NT2/D1 (cell line): ENCODE measurements around the gene HDAC2.
"Not testable (repeated sequence)": the region's sequence is repeated elsewhere in the genome, so short reads cannot be mapped to it uniquely, and the experiment has no call there.

Experiments
- DNase-seq: peaks from one replicate; pipeline ENCODE4 v3.0.0-alpha.2; 2011; ENCODE audit warnings: low read depth, low spot score
- H3K27me3 ChIP-seq: 2 replicates; pipeline ENCODE4 v1.6.0; 2011; ENCODE audit warnings: mild to moderate bottlenecking; ENCODE audit not compliant: insufficient read length, insufficient read depth
- H3K36me3 ChIP-seq: 2 replicates; pipeline ENCODE4 v1.6.1; 2011; ENCODE audit warnings: mild to moderate bottlenecking, low read length, mixed read lengths; ENCODE audit not compliant: insufficient read depth, insufficient read length
- H3K4me1 ChIP-seq: 2 replicates; pipeline ENCODE4 v1.5.1; 2011; ENCODE audit not compliant: insufficient read depth, insufficient read length
- H3K4me3 ChIP-seq: 2 replicates; pipeline ENCODE4 v1.5.1; 2011; ENCODE audit warnings: low read depth; ENCODE audit not compliant: insufficient read length
- H3K9ac ChIP-seq: 2 replicates; pipeline ENCODE4 v1.6.0; 2011; ENCODE audit warnings: low read depth; ENCODE audit not compliant: insufficient read length
- H3K9me3 ChIP-seq: 2 replicates; pipeline ENCODE4 v1.5.1; 2011; ENCODE audit warnings: mild to moderate bottlenecking, low read length; ENCODE audit not compliant: insufficient read depth
- SUZ12 ChIP-seq: IDR thresholded peaks from 2 replicates; pipeline ENCODE4 v1.6.1; 2011; ENCODE audit not compliant: insufficient read length, insufficient read depth; ENCODE audit errors: extremely low read depth
- YY1 ChIP-seq: IDR thresholded peaks from 2 replicates; pipeline ENCODE4 v1.6.1; 2011; ENCODE audit not compliant: insufficient read length, insufficient read depth
- ZNF274 ChIP-seq: IDR thresholded peaks from 2 replicates; pipeline ENCODE4 v1.6.1; 2011; ENCODE audit warnings: mild to moderate bottlenecking, low read depth, low read length

Gene HDAC2

GRCh38 chr6:113989675-113990074, 18.7 kb upstream of the HDAC2 start:
- H3K4me3 ChIP-seq = no peak overlapping the region
- no peak overlapping the region for H3K9ac ChIP-seq
- no peak for DNase-seq
- no peak for TF ChIP-seq ZNF274
- TF ChIP-seq SUZ12 = no peak
- no peak for TF ChIP-seq YY1
- no peaks in the 10 kb centered on the region for H3K36me3 ChIP-seq
- no peaks in the 10 kb centered on the region for H3K9me3 ChIP-seq
- H3K4me1 ChIP-seq = no peaks in the 10 kb centered on the region
- no peaks in the 10 kb centered on the region for H3K27me3 ChIP-seq

GRCh38 chr6:113982675-113983074, 11.7 kb upstream of the HDAC2 start:
- H3K4me1 ChIP-seq, H3K36me3 ChIP-seq, H3K9me3 ChIP-seq, DNase-seq, H3K9ac ChIP-seq, H3K27me3 ChIP-seq, H3K4me3 ChIP-seq: not testable (repeated sequence)

GRCh38 chr6:113982055-113982550, 11.2 kb upstream of the HDAC2 start:
- Histone ChIP-seq H3K36me3 (no peaks in the 10 kb centered on the region), H3K9me3 (no peaks in the 10 kb centered on the region), H3K4me1 (no peaks in the 10 kb centered on the region), H3K4me3 (no peak overlapping the region), H3K27me3 (no peaks in the 10 kb centered on the region), H3K9ac (no peak overlapping the region)
- no peak for DNase-seq
- TF ChIP-seq SUZ12 = no peak

- Histone ChIP-seq H3K4me1 (no peaks in the 10 kb centered on the region), H3K4me3 (no peak overlapping the region), H3K36me3 (no peaks in the 10 kb centered on the region), H3K9me3 (no peaks in the 10 kb centered on the region), H3K9ac (no peak overlapping the region), H3K27me3 (no peaks in the 10 kb centered on the region)
- TF ChIP-seq SUZ12 (no peak), ZNF274 (no peak), YY1 (no peak)
- DNase-seq = no peak
Observed at GRCh38 chr6:113980937-113981554, 10.1 kb upstream of the HDAC2 start.

- no peak overlapping the region for H3K4me3 ChIP-seq
- no peaks in the 10 kb centered on the region for H3K27me3 ChIP-seq
- H3K9me3 ChIP-seq = no peaks in the 10 kb centered on the region
- TF ChIP-seq SUZ12 = no peak
- no peak for TF ChIP-seq YY1
- no peak for TF ChIP-seq ZNF274
- no peaks in the 10 kb centered on the region for H3K4me1 ChIP-seq
- H3K36me3 ChIP-seq = no peaks in the 10 kb centered on the region
- DNase-seq = no peak
- no peak overlapping the region for H3K9ac ChIP-seq
Observed at GRCh38 chr6:113979937-113980336, 9.0 kb upstream of the HDAC2 start.

GRCh38 chr6:113978084-113978675, 7.2 kb upstream of the HDAC2 start:
- no peak for DNase-seq
- no peak overlapping the region for H3K4me3 ChIP-seq
- H3K4me1 ChIP-seq = no peaks in the 10 kb centered on the region
- H3K36me3 ChIP-seq = no peaks in the 10 kb centered on the region
- TF ChIP-seq ZNF274 = no peak
- TF ChIP-seq YY1 = no peak
- TF ChIP-seq SUZ12 = no peak
- H3K9ac ChIP-seq = no peak overlapping the region
- no peaks in the 10 kb centered on the region for H3K9me3 ChIP-seq
- no peaks in the 10 kb centered on the region for H3K27me3 ChIP-seq

- H3K36me3 ChIP-seq = no peaks in the 10 kb centered on the region
- H3K4me1 ChIP-seq = no peaks in the 10 kb centered on the region
- no peak overlapping the region for H3K9ac ChIP-seq
- H3K27me3 ChIP-seq = peaks cover 2% of the 10 kb centered on the region
- DNase-seq = no peak
- H3K9me3 ChIP-seq = peaks cover 7% of the 10 kb centered on the region; the same call in 1 of the 2 replicates
- no peak for TF ChIP-seq YY1
- H3K4me3 ChIP-seq = no peak overlapping the region
Observed at GRCh38 chr6:113976806-113977205, 5.9 kb upstream of the HDAC2 start.

GRCh38 chr6:113971741-113972140, 793 bp upstream of the HDAC2 start:
- H3K9me3 ChIP-seq = peaks cover 11% of the 10 kb centered on the region; the same call in 1 of the 2 replicates
- H3K4me3 ChIP-seq = no peak overlapping the region
- H3K27me3 ChIP-seq = peaks cover 4% of the 10 kb centered on the region
- no peaks in the 10 kb centered on the region for H3K36me3 ChIP-seq
- no peak overlapping the region for H3K9ac ChIP-seq
- no peaks in the 10 kb centered on the region for H3K4me1 ChIP-seq
- TF ChIP-seq SUZ12 (no peak), YY1 (no peak), ZNF274 (no peak)
- DNase-seq = no peak
